IgD-negative memory B cell (primary cell): Measurements from ENCODE around the gene STUM. TPM values are rescaled to one million over a fixed set of nuclear protein-coding genes. Genes with fewer than 3 reads are reported as not detected.
A peak's percentile ranks its signal among the peaks of the same experiment; 100 is the strongest.
"Not testable (repeated sequence)": the region's sequence is repeated elsewhere in the genome, so short reads cannot be mapped to it uniquely, and the experiment has no call there.

Experiments used
- H3K27ac Mint-ChIP-seq, 3 donors: one replicate each; pipeline ENCODE4 v1.8.0; 2020 to 2022; ENCODE audit warnings: mild to moderate bottlenecking in 3 of 3, mixed read lengths in 3 of 3, moderate library complexity in 1 of 3
- H3K27me3 Mint-ChIP-seq: one replicate; pipeline ENCODE4 v1.8.0; 2021; ENCODE audit warnings: mixed read lengths
- H3K36me3 Mint-ChIP-seq: one replicate; pipeline ENCODE4 v1.8.0; 2020; ENCODE audit warnings: mild to moderate bottlenecking, mixed read lengths
- H3K4me1 Mint-ChIP-seq, 3 donors: one replicate each; pipeline ENCODE4 v1.8.0; 2020 to 2022; ENCODE audit warnings: mixed read lengths in 3 of 3, mild to moderate bottlenecking in 1 of 3
- H3K4me3 Mint-ChIP-seq, 4 donors: one replicate each; pipeline ENCODE4 v1.8.0; 2020 to 2022; ENCODE audit warnings: mild to moderate bottlenecking in 4 of 4, mixed read lengths in 4 of 4, moderate library complexity in 3 of 4
- H3K9me3 Mint-ChIP-seq, 3 donors: one replicate each; pipeline ENCODE4 v1.8.0; 2020 to 2021; ENCODE audit warnings: mixed read lengths in 3 of 3, mild to moderate bottlenecking in 1 of 3
- polyA plus RNA-seq: library from polyadenylated mRNA; unstranded; fragments of 300-500 nt; fragmentation: Illumina TruSeq; gene quantifications from one replicate; pipeline ENCODE4 v1.2.3, GENCODE V29; 2021

STUM gene
- polyA plus RNA-seq, 1 donor from 2014 or later = not detected

DNA sequence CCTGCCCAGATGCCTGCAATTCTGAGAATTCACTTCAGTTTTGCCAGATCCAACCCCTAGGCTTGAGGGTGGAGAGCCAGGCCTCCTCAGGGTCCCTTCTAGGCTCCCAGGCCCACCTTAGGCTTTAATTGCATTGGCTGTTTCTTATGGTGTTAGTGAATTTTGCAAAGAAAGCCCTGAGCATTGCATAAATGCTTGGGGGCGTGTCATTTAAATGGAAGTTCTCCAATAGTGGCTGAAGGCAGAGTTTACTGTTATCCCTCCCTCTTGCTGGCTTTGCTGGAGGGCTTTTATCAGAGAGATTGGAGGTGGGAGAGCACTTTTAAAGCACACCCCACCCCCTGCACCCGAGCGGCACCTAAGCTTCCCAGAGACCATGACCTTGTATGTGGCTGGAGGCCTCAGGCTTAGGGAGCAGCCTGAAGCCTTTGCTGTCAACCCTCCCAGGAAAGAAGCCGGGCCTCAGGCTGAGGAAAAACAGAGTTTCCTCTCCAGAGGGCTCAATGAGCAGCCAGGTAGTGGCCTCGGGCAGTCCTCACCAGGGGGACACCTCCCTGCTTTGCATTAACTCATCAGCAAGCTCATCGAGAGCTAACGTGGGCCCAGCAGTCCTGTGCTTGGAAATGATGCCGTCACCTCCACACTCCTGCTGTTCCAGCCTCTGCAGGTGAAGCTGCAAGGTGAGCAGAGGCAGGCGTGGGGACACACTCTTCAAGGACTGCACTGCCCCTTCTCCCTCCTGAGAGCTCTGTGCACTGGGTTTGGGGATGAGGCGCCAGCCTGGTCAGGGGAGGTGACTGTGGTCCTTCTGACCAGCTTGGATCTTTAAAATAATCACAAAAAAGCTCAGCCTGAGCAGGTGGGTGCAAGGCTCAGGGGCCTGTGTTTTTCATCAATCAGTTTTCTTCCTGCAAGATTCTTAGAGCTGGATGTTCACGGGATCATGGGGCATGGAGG is 58.0 kb downstream of the STUM start:
- Mint-ChIP-seq H3K4me3 (no peak overlapping the region), H3K36me3 (no peaks in the 10 kb centered on the region), H3K4me1 (peaks cover 0 to 2% (median 2%) of the 10 kb centered on the region in 3 donors), H3K27ac (no peak overlapping the region), H3K27me3 (peaks cover 5% of the 10 kb centered on the region), H3K9me3 (no peaks in the 10 kb centered on the region)

DNA sequence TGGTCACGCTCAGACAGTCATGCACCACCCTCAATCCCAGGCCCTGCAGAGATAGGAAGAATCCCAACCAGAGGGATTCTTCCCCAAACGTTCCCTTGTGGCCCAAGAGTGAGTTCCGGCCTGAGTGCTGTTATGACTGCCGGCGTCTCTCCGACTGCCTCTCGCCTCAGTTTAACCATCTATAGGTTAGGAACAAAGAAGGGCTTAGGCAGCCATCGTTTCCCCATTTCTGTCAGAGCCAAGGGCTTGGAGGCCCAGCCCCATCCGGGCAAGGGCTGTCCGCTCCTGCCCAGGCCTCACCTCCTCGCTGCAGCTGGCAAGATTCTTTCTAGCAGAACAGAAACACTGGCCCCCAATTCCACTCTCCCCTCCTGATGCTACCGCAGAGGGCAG is 58.7 kb downstream of the STUM start:
- no peak overlapping the region for H3K27ac Mint-ChIP-seq
- no peak overlapping the region for H3K4me3 Mint-ChIP-seq
- peaks cover 5% of the 10 kb centered on the region for H3K27me3 Mint-ChIP-seq
- peaks cover 0 to 2% (median 2%) of the 10 kb centered on the region in 3 donors for H3K4me1 Mint-ChIP-seq
- H3K9me3 Mint-ChIP-seq = no peaks in the 10 kb centered on the region
- H3K36me3 Mint-ChIP-seq = no peaks in the 10 kb centered on the region

DNA sequence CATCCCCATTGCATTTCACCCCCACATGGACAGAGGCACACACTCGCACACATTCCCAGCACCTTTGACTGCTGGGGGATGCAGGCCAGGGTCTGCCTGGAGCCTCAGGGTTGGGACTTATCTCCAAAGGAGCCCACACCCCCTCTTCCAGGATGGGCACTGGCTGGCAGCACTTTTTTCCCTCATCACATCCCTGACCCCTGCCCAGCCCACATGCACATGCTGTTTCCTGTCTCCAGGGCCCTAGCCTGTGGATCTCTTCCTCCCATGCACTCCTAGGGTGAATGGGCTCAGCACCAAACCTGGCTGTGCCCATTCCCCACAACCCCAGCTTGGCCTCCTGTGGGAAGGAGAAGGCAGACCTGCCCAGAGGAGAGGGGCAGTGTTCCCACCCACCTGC is 59.3 kb downstream of the STUM start:
- Mint-ChIP-seq H3K9me3 (no peaks in the 10 kb centered on the region), H3K27ac (no peak overlapping the region), H3K36me3 (no peaks in the 10 kb centered on the region), H3K27me3 (peaks cover 5% of the 10 kb centered on the region), H3K4me3 (no peak overlapping the region), H3K4me1 (peaks cover 0 to 2% (median 2%) of the 10 kb centered on the region in 3 donors)

DNA sequence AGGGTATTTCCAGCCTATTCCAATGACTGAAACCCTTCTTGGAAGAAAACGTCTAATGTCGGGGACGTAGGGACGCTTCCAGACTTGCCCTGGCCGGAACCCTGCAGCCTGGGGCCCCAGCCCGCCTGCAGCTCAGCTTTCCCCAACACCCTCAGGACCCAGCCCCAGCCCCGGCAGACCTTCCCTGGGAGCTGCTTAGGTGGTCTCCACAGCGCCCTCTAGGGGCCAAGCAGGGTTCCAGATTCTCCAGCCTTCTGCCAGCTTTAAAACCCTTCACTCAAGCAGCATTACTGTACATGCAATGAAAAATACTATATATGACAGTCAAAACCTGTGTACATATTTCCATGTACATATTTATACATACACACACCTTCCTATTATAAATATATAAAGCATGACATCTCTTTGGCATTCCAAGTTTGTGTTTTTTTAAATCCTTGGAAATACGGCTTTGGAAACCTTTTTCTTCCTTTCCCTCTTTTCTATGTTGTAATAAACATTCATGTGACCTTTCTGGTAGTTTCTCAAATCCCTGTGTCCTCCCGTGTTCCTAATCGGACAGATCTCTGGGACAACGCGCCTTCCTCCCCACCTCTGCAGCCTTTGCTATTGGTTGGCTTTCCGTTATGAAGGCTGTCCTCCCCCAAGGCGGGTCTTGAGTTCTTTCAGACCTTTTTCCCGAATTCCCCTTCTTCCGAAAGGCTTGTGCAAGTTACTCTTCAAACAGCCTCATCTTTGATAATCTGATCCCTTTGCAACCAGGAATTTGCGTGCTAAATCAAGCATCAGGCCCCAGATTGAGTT is 60.3 kb downstream of the STUM start:
- no peaks in the 10 kb centered on the region for H3K36me3 Mint-ChIP-seq
- no peak overlapping the region for H3K4me3 Mint-ChIP-seq
- peak overlapping the region in 1 of 3 donors; percentile 35 for H3K27ac Mint-ChIP-seq
- H3K4me1 Mint-ChIP-seq = no peaks in the 10 kb centered on the region
- H3K9me3 Mint-ChIP-seq = no peaks in the 10 kb centered on the region
- H3K27me3 Mint-ChIP-seq = peaks cover 5% of the 10 kb centered on the region

DNA sequence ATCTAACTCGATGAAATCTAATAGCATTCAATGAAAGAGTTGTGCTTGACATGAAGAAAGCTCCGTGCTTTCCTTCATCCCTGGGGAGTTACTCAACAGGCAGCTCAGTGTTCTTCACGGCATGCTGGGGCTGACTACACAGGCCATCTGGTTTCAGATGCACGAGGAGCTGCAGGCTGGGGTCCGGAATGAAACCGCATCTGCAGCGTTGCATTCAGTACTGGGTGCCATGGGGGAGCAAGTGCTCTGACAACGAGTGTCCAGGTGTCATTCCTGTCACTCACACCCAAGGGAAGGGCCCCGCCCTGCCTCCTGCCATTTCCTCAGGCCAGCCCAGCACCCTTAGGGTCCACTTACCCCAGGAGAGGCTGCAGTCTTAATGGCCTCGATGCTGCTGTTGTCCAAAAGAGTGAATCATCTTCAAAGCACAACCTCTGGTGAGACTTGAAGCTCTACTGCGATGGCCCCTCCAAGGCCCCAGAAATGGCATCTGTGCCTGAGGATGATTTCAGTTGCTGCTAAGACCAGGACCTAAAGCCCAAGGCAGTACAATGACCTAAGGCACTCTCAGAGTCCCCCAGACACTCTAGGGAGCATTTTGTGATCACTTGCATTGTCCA is 61.4 kb downstream of the STUM start:
- Mint-ChIP-seq H3K4me3 (no peak overlapping the region), H3K36me3 (no peaks in the 10 kb centered on the region), H3K9me3 (no peaks in the 10 kb centered on the region), H3K4me1 (no peaks in the 10 kb centered on the region), H3K27me3 (peaks cover 5% of the 10 kb centered on the region), H3K27ac (no peak overlapping the region)

DNA sequence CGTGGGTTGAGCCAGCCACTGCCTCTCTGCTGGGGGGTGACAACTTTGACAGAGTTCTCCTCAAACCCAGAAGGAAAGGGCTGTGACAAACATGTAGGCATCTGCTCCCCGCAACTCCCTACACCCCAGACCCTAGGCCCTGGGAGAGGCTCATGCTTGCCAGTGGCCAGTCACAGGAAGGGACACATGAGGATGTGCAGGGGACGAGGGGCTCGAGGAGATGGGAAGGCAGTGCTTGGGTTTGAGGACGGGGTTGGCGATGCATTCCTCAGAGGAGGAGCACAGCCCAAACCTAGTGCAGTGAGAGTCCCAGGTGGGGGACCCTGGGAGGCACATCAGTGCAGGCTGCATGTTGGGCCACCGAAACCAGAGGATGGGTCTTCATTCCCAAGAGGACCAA is 62.1 kb downstream of the STUM start:
- no peaks in the 10 kb centered on the region for H3K36me3 Mint-ChIP-seq
- H3K9me3 Mint-ChIP-seq = no peaks in the 10 kb centered on the region
- peaks cover 5% of the 10 kb centered on the region for H3K27me3 Mint-ChIP-seq
- H3K4me3 Mint-ChIP-seq = no peak overlapping the region
- no peak overlapping the region for H3K27ac Mint-ChIP-seq
- no peaks in the 10 kb centered on the region for H3K4me1 Mint-ChIP-seq

DNA sequence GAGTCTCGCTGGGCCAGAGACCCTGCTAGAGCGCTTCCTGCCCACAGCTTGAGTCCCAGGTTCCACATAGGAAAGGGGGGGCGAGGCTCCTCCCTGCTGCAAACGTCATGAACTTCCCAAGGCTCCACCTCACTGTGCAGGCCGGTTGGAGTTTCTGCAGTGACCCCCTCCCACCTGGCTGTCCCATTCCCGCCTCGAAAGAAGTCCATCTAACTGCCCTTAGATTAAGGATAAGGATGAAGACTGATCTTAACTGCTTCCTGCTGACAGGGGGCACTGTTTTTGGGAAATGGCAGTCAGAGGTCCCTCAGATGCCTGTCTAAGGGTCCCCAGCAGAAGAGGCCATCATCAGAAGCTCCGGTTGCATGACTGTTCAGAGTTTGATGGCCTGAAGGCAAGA is 62.7 kb downstream of the STUM start:
- Mint-ChIP-seq H3K4me1 (no peaks in the 10 kb centered on the region), H3K27ac (no peak overlapping the region)

DNA sequence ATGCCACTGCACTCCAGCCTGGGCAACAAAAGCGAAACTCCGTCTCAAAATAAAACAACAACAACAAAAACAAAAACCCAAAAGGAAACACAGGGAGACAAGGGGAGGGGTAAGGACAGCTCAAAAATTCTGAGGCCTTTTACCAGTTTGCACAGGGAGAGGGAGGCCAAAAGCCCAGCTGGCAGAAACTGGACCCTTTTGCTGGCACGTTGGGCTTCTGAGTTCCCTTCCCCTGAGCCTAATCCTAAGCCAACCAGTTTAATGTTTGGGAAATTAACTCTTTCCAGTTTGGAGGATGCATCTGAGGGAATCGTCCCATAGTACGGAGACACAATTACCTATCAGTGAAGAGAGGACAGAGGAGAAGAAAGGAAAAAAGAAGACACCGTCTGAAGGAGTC is 63.4 kb downstream of the STUM start:
- not testable (repeated sequence) for H3K27ac Mint-ChIP-seq

More for the DNA sequence above, 62.7 kb downstream of the STUM start:
- H3K36me3 Mint-ChIP-seq = no peaks in the 10 kb centered on the region
- no peaks in the 10 kb centered on the region for H3K9me3 Mint-ChIP-seq
- H3K4me3 Mint-ChIP-seq = no peak overlapping the region
- H3K27me3 Mint-ChIP-seq = peaks cover 5% of the 10 kb centered on the region

DNA sequence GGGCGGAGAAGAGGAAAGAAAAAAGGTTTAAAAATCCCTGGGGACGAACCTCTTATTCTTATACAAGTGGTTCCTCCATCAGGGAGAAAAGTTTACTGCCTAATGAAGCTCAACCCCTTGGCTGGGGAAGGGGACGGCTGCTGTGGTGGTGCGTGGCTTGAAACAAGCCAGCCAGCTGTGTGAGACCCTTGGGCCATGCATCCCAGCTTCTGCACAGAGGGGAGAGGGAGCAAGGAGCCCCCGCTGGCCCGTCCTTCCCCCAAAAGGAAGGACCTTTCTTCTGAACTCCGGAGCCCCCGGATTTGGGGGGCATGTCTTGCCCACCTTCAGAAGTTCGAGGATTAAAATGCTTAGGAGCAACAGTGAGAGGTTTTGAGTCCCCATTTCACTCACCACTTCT is 67.3 kb downstream of the STUM start:
- Mint-ChIP-seq H3K27ac (no peak overlapping the region), H3K27me3 (peaks cover 2% of the 10 kb centered on the region), H3K4me1 (no peaks in the 10 kb centered on the region)

More for the DNA sequence above, 63.4 kb downstream of the STUM start:
- not testable (repeated sequence) for H3K27me3 Mint-ChIP-seq, H3K4me3 Mint-ChIP-seq, H3K9me3 Mint-ChIP-seq, H3K36me3 Mint-ChIP-seq, H3K4me1 Mint-ChIP-seq

DNA sequence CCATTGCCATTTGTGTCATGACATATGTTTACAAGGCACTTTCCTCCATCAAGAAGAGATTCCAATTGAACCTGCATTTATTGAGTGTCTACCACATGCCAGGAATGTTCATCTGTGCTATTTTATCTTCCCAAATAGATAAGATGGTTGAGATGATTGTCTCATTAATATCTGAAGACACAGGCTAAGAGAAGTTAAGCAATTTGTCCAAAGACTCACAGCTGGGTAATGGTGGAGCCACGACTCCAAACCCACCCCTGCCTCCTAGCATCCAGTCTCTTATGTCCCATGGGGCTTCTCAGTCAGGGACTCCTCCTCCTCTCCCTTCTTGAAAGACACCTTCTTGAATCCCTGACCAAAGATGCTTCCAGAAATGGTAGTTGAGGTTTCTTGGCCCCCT is 68.1 kb downstream of the STUM start:
- peak overlapping the region in 1 of 4 donors; percentile 12 for H3K4me3 Mint-ChIP-seq
- H3K27ac Mint-ChIP-seq = no peak overlapping the region
- H3K9me3 Mint-ChIP-seq = peaks cover 0 to 3% (median 0%) of the 10 kb centered on the region in 3 donors
- no peaks in the 10 kb centered on the region for H3K4me1 Mint-ChIP-seq
- H3K27me3 Mint-ChIP-seq = peaks cover 2% of the 10 kb centered on the region
- H3K36me3 Mint-ChIP-seq = no peaks in the 10 kb centered on the region

More for the DNA sequence above, 67.3 kb downstream of the STUM start:
- Mint-ChIP-seq H3K9me3 (peaks cover 0 to 3% (median 0%) of the 10 kb centered on the region in 3 donors), H3K4me3 (no peak overlapping the region), H3K36me3 (no peaks in the 10 kb centered on the region)

DNA sequence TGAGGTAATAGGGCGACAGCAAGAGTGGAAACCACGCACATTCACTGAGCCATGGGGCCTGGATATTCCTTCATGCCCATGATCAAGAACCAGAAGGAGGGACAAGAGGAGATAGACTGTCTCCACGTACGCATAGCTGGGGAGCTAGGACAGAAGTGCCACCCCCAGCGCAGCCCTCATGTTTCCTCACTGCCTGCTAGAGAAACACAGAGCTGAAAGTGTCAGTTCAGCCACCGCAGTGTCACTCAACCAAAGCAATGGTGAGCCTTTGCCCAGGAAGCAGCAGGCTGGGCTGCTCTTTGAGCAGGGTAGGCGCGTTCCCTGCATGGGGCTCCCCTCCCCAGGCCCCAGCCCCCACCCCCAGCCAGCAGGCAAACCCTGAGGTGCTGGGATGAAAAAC is 68.5 kb downstream of the STUM start:
- Mint-ChIP-seq H3K4me3 (no peak overlapping the region), H3K9me3 (peaks cover 0 to 6% (median 0%) of the 10 kb centered on the region in 3 donors), H3K27me3 (peaks cover 2% of the 10 kb centered on the region), H3K4me1 (no peaks in the 10 kb centered on the region), H3K36me3 (no peaks in the 10 kb centered on the region), H3K27ac (no peak overlapping the region)

DNA sequence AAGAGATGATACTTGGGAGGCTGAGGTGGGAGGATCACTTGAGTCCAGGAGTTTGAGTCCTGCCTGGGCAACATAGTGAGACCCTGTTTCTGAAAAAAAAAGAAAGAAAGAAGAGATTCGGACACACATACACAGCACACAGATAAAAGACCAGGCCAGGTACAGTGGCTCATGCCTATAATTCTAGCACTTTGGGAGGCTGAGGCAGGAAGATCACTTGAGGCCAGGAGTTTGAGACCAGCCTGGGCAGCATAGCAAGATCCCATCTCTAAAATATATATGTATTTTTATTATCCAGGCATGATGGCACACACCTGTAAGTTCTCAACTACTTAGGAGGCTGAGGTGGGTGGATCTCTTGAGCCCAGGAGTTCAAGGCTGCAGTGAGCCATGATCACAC is 69.2 kb downstream of the STUM start:
- H3K36me3 Mint-ChIP-seq, H3K4me3 Mint-ChIP-seq, H3K9me3 Mint-ChIP-seq, H3K4me1 Mint-ChIP-seq, H3K27ac Mint-ChIP-seq, H3K27me3 Mint-ChIP-seq: not testable (repeated sequence)

DNA sequence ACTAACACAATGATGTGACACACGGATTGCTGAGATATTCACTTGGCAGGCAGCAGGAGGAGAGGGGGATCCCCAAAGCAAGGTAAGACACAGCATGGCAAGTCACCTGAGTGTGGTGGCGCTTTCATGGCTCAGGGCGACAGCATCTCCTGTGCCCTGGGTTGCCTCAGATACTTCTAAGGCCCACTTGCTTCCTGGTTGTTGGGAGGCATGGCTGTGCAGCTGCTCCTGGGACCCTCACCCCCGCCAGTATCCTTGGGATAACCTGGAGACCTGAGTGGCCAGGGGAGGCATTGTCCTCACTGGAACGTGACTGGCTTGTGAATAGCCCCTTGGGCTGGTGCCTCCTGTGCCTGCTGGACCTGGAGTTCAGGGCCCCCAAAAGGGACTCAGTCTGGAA is 69.8 kb downstream of the STUM start:
- peaks cover 0 to 6% (median 0%) of the 10 kb centered on the region in 3 donors for H3K9me3 Mint-ChIP-seq
- peaks cover 3% of the 10 kb centered on the region for H3K27me3 Mint-ChIP-seq
- no peaks in the 10 kb centered on the region for H3K4me1 Mint-ChIP-seq
- no peaks in the 10 kb centered on the region for H3K36me3 Mint-ChIP-seq
- H3K27ac Mint-ChIP-seq = no peak overlapping the region
- no peak overlapping the region for H3K4me3 Mint-ChIP-seq

DNA sequence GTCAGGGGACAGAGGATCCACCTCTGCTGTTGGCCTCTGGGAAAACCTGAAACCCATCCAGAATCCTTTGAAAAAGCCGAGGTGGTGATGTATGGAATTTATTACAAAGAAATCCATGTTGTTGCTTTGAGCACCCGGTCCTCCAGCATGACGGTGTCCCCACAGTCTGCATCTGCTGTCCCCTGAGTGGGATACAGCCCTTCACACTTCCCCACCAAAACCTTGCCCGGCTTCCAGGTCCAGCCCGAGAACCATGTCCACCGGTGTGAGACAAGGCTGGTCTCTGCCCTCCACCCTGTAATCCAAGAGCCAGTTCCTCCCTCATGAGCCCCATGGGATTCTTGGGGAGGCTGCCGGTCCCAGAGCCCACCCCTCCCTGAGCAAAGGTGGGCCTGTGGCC is 70.5 kb downstream of the STUM start:
- peaks cover 0 to 6% (median 0%) of the 10 kb centered on the region in 3 donors for H3K9me3 Mint-ChIP-seq
- H3K27ac Mint-ChIP-seq = no peak overlapping the region
- H3K36me3 Mint-ChIP-seq = no peaks in the 10 kb centered on the region
- peaks cover 3% of the 10 kb centered on the region for H3K27me3 Mint-ChIP-seq
- no peaks in the 10 kb centered on the region for H3K4me1 Mint-ChIP-seq
- no peak overlapping the region for H3K4me3 Mint-ChIP-seq

DNA sequence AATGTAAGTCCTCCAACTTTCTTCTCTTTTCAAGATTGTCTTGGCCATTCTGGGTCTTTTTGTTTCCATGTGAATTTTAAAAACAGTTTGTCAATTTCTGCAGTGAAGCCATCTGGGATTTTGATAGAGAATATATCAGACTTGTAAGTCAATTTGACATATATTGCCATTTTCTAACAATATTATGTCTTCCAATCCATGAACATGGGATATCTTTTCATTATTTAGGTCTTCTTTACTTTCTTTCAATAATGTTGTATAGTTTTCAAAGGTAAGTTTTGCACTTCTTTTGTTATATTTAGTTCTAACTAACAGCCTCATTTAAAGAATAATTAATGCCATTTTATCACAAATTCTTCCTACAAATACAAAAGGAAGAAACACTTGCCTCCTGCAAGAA is 73.4 kb downstream of the STUM start:
- Mint-ChIP-seq H3K36me3 (no peaks in the 10 kb centered on the region), H3K4me1 (peaks cover 7 to 10% (median 8%) of the 10 kb centered on the region in 3 donors), H3K9me3 (peaks cover 0 to 6% (median 0%) of the 10 kb centered on the region in 3 donors), H3K27ac (no peak overlapping the region), H3K27me3 (peaks cover 3% of the 10 kb centered on the region), H3K4me3 (no peak overlapping the region)
